Trophoblast cell (in vitro differentiated cells and primary cell): Measurements from ENCODE around the gene ZNF888.
A peak's percentile ranks its signal among the peaks of the same experiment; 100 is the strongest.

Experiments used
- DNase-seq, 2 donors: peaks; one replicate each; pipeline ENCODE4 v3.0.0-alpha.2; 2016
- H2AFZ ChIP-seq: 2 replicates; pipeline ENCODE4 v1.6.1; 2013; ENCODE audit warnings: low read length, moderate library complexity, mild to moderate bottlenecking; ENCODE audit not compliant: insufficient read depth, poor library complexity
- H2AK5ac ChIP-seq: 2 replicates; pipeline ENCODE4 v1.6.1; 2013; ENCODE audit warnings: mild to moderate bottlenecking, low read length
- H2BK120ac ChIP-seq: 2 replicates; pipeline ENCODE4 v1.6.1; 2013; ENCODE audit warnings: low read length, mild to moderate bottlenecking, moderate library complexity; ENCODE audit not compliant: insufficient read depth, poor library complexity
- H2BK12ac ChIP-seq: 2 replicates; pipeline ENCODE4 v1.6.1; 2013; ENCODE audit warnings: mild to moderate bottlenecking, low read length, moderate library complexity
- H2BK5ac ChIP-seq: 2 replicates; pipeline ENCODE4 v1.6.1; 2013; ENCODE audit warnings: low read length, low read depth, moderate library complexity, mild to moderate bottlenecking; ENCODE audit not compliant: poor library complexity
- H3K14ac ChIP-seq: 2 replicates; pipeline ENCODE4 v1.6.1; 2013; ENCODE audit warnings: mild to moderate bottlenecking, low read length
- H3K18ac ChIP-seq: 2 replicates; pipeline ENCODE4 v1.6.1; 2013; ENCODE audit warnings: mild to moderate bottlenecking, low read length
- H3K23ac ChIP-seq: 2 replicates; pipeline ENCODE4 v1.6.1; 2013; ENCODE audit warnings: low read length
- H3K27ac ChIP-seq: 2 replicates; pipeline ENCODE4 v1.5.1; 2013; ENCODE audit warnings: low read depth, mild to moderate bottlenecking, inconsistent platforms, low read length, moderate library complexity
- H3K27me3 ChIP-seq: 2 replicates; pipeline ENCODE4 v1.6.1; 2013; ENCODE audit warnings: inconsistent platforms, mild to moderate bottlenecking, low read length, moderate library complexity; ENCODE audit not compliant: insufficient read depth
- H3K36me3 ChIP-seq, 2 experiments: 1 replicate in 1 of 2; 2 replicates in 1 of 2; pipeline ENCODE4 v1.6.1; 2013; ENCODE audit warnings: low read length in 2 of 2, mild to moderate bottlenecking in 2 of 2, moderate library complexity in 1 of 2; ENCODE audit not compliant: insufficient read depth in 2 of 2, control insufficient read depth in 1 of 2
- H3K4ac ChIP-seq: 2 replicates; pipeline ENCODE4 v1.6.1; 2013; ENCODE audit warnings: low read depth, mild to moderate bottlenecking, low read length, moderate library complexity
- H3K4me1 ChIP-seq, 2 experiments: 1 replicate in 1 of 2; 2 replicates in 1 of 2; pipeline ENCODE4 v1.6.1; 2013; ENCODE audit warnings: low read length in 2 of 2, mild to moderate bottlenecking in 2 of 2, moderate library complexity in 1 of 2; ENCODE audit not compliant: insufficient read depth in 2 of 2, control insufficient read depth in 1 of 2
- H3K4me2 ChIP-seq: 2 replicates; pipeline ENCODE4 v1.6.1; 2013; ENCODE audit warnings: inconsistent platforms, mild to moderate bottlenecking, low read length, moderate library complexity
- H3K4me3 ChIP-seq: 2 replicates; pipeline ENCODE4 v1.5.1; 2013; ENCODE audit warnings: mild to moderate bottlenecking, low read depth, low read length, inconsistent platforms
- H3K79me1 ChIP-seq: one replicate; pipeline ENCODE4 v1.6.1; 2013; ENCODE audit warnings: low read length
- H3K79me2 ChIP-seq: 2 replicates; pipeline ENCODE4 v1.6.1; 2013; ENCODE audit warnings: low read length, mild to moderate bottlenecking; ENCODE audit not compliant: control insufficient read depth, insufficient read depth, poor library complexity
- H3K9ac ChIP-seq: 2 replicates; pipeline ENCODE4 v1.6.1; 2013; ENCODE audit warnings: mild to moderate bottlenecking, low read length
- H3K9me3 ChIP-seq: 2 replicates; pipeline ENCODE4 v1.6.1; 2013; ENCODE audit warnings: low read depth, mild to moderate bottlenecking, control low read depth, inconsistent platforms, low read length; ENCODE audit not compliant: insufficient read depth
- H4K12ac ChIP-seq: 2 replicates; pipeline ENCODE4 v1.6.1; 2013; ENCODE audit warnings: low read depth, mild to moderate bottlenecking, low read length, moderate library complexity
- H4K8ac ChIP-seq: 2 replicates; pipeline ENCODE4 v1.6.1; 2013; ENCODE audit warnings: low read depth, mild to moderate bottlenecking, low read length, moderate library complexity
- H4K91ac ChIP-seq: one replicate; pipeline ENCODE4 v1.6.1; 2013; ENCODE audit warnings: low read depth, mild to moderate bottlenecking, low read length, moderate library complexity
- WGBS: extraction: QIAGEN DNeasy Blood & Tissue Kit; methylation state at CpG from one replicate; pipeline ENCODE4 v1.1.7; 2013; ENCODE audit warnings: missing lambda C conversion rate; ENCODE audit not compliant: insufficient read length, insufficient coverage; ENCODE audit errors: extremely low coverage; 5-methylcytosine and 5-hydroxymethylcytosine counted together

Gene ZNF888

DNA sequence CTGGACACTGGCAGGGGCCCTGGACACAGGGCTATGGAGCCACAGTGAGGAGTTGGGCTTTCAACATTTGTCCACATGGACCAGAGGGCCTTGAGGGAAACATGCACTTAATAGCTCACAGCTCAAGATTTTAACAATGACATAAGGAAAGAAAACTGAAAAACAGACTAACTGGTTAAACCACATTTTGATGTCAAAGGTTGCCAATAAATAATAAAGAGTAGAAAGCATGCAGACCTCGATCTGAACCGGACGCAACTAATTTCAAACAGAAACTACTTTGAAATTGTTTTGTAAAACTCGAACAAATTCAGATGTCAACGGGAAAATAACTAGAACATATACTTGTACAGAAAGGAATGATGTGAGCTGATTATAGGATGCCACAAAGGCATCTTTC lies 15.5 kb upstream of the ZNF888 start:
- no peak overlapping the region for H2AK5ac ChIP-seq
- H3K4me1 ChIP-seq = peaks cover 26 to 43% of the 10 kb centered on the region in 2 experiments
- H4K8ac ChIP-seq = no peak overlapping the region
- peaks cover 32% of the 10 kb centered on the region for H3K79me1 ChIP-seq
- no peak overlapping the region for H2BK12ac ChIP-seq
- H3K27ac ChIP-seq = peak overlapping the region; percentile 85
- no peak overlapping the region for H4K12ac ChIP-seq
- peak overlapping the region; percentile 35 for H2BK5ac ChIP-seq
- H3K9me3 ChIP-seq = no peaks in the 10 kb centered on the region
- peaks cover 9% of the 10 kb centered on the region for H3K79me2 ChIP-seq
- no peak overlapping the region for H2AFZ ChIP-seq
- no CpG with 5 or more reads among the region's 5 CpGs for WGBS
- H3K9ac ChIP-seq = no peak overlapping the region
- no peak overlapping the region for H3K18ac ChIP-seq
- H3K14ac ChIP-seq = no peak overlapping the region
- H3K4me2 ChIP-seq = no peak overlapping the region
- DNase-seq = peak; percentile 25 to 94
- H2BK120ac ChIP-seq = no peak overlapping the region
- no peak overlapping the region for H4K91ac ChIP-seq
- peaks cover 0 to 3% of the 10 kb centered on the region in 2 experiments for H3K36me3 ChIP-seq
- no peak overlapping the region for H3K4me3 ChIP-seq
- no peaks in the 10 kb centered on the region for H3K27me3 ChIP-seq
- H3K4ac ChIP-seq = no peak overlapping the region
- H3K23ac ChIP-seq = no peak overlapping the region

DNA sequence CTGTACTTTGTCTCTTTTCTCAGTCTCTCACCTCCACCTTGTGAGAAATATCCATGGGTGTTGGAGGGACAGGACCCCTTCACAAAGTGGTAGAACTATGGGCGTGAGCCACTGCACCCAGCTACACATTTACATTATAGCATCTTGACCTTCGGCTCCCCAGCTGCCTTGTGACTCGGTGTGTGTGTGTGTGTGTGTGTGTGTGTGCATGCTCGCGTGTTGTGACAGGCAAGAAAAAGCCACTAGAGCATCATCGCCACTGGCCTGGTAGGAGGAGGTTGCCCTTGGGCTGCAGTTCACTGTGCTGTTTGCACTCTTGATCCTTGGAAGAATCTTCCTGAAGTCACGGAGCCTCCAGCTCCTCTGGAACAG lies 13.7 kb upstream of the ZNF888 start:
- no peak overlapping the region for H4K8ac ChIP-seq
- H3K4ac ChIP-seq = peak overlapping the region; percentile 1
- peak overlapping the region; percentile 1 for H4K12ac ChIP-seq
- peak overlapping the region; percentile 12 for H2BK5ac ChIP-seq
- no CpG with 5 or more reads among the region's 7 CpGs for WGBS
- H3K9ac ChIP-seq = no peak overlapping the region
- H2BK12ac ChIP-seq = peak overlapping the region; percentile 34
- DNase-seq = no peak
- H3K14ac ChIP-seq = peak overlapping the region; percentile 48
- H2BK120ac ChIP-seq = peak overlapping the region; percentile 12
- H3K18ac ChIP-seq = peak overlapping the region; percentile 36
- peak overlapping the region; percentile 28 for H2AK5ac ChIP-seq
- H3K79me2 ChIP-seq = peaks cover 5% of the 10 kb centered on the region
- no peak overlapping the region for H3K23ac ChIP-seq
- no peak overlapping the region for H3K4me3 ChIP-seq
- H3K9me3 ChIP-seq = no peaks in the 10 kb centered on the region
- peak overlapping the region; percentile 65 for H4K91ac ChIP-seq
- peak overlapping the region; percentile 85 for H3K27ac ChIP-seq
- peaks cover 29 to 46% of the 10 kb centered on the region in 2 experiments for H3K4me1 ChIP-seq
- peaks cover 0 to 3% of the 10 kb centered on the region in 2 experiments for H3K36me3 ChIP-seq
- H3K27me3 ChIP-seq = no peaks in the 10 kb centered on the region
- H2AFZ ChIP-seq = no peak overlapping the region
- H3K4me2 ChIP-seq = peak overlapping the region; percentile 1
- H3K79me1 ChIP-seq = peaks cover 19% of the 10 kb centered on the region

DNA sequence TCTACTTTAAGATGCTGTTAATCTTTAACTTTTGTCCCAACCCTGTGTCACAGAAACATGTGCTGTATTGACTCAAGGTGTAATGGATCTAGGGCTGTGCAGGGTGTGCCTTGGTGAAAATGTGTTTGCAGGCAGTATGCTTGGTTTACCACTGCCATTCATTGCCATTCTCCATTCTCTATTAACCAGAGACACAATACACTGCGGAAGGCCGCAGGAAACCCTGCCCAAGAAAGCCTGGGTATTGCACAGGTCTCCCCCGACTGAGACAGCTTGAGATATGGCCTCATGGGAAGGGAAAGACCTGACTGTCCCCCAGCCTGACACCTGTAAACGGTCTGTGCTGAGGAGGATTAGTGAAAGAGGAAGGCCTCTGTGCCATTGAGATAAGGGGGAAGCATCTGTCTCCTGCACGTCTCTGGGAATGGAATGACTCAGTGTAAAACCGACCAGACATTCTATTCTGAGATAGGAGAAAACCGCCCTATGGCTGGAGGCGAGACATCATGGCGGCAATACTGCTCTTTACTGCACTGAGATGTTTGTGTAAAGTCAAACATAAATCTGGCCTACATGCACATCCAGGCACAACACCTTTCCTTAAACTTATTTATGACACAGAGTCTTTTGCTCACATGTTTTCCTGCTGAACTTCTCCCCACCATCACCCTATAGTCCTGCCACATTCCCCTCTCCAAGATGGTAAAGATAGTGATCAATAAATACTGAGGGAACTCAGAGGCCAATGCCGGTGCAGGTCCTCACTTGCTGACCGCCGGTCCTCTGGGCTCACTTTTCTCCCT lies 13.1 kb upstream of the ZNF888 start:
- peak overlapping the region; percentile 85 for H3K27ac ChIP-seq
- no peak overlapping the region for H3K14ac ChIP-seq
- H2AK5ac ChIP-seq = no peak overlapping the region
- H3K4me1 ChIP-seq = peaks cover 29 to 46% of the 10 kb centered on the region in 2 experiments
- H3K18ac ChIP-seq = peak overlapping the region; percentile 53
- peak overlapping the region; percentile 66 for H4K91ac ChIP-seq
- no peak overlapping the region for H3K9ac ChIP-seq
- peaks cover 4% of the 10 kb centered on the region for H3K79me2 ChIP-seq
- H3K4me3 ChIP-seq = no peak overlapping the region
- H2BK5ac ChIP-seq = peak overlapping the region; percentile 12
- peak overlapping the region; percentile 52 for H2BK12ac ChIP-seq
- no peak overlapping the region for H3K4ac ChIP-seq
- H3K36me3 ChIP-seq = peaks cover 0 to 3% of the 10 kb centered on the region in 2 experiments
- H3K9me3 ChIP-seq = no peaks in the 10 kb centered on the region
- WGBS = no CpG with 5 or more reads among the region's 12 CpGs
- H4K12ac ChIP-seq = no peak overlapping the region
- no peaks in the 10 kb centered on the region for H3K27me3 ChIP-seq
- no peak overlapping the region for H2AFZ ChIP-seq
- no peak overlapping the region for H4K8ac ChIP-seq
- DNase-seq = peak; percentile 33 to 55
- peaks cover 17% of the 10 kb centered on the region for H3K79me1 ChIP-seq
- H2BK120ac ChIP-seq = no peak overlapping the region
- H3K23ac ChIP-seq = no peak overlapping the region
- peak overlapping the region; percentile 35 for H3K4me2 ChIP-seq

DNA sequence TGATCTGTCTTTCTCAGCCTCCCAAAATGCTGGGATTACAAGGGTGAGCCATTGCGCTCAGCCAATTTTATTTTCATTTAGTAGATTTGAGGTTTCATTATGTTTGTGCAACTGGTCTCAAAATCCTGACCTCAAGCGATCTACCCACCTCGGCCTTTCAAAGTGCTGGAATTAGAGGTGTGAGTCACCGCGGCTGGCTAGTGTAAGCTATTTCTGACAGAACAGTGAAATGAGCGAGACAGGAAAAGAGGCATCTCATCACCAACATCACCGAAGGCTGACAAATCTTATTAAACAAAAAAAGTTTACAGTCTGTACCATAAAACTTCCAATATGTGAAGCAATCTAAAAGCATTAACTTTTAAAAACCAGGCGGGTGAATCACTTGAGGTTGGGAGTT lies 12.2 kb upstream of the ZNF888 start:
- Histone ChIP-seq H3K9me3 (no peaks in the 10 kb centered on the region), H3K23ac (no peak overlapping the region), H3K27ac (peak overlapping the region; percentile 85), H3K4me2 (no peak overlapping the region), H4K8ac (no peak overlapping the region), H3K27me3 (no peaks in the 10 kb centered on the region), H2AFZ (no peak overlapping the region), H3K36me3 (peaks cover 0 to 10% of the 10 kb centered on the region in 2 experiments), H3K14ac (no peak overlapping the region), H3K18ac (no peak overlapping the region), H3K79me1 (peaks cover 17% of the 10 kb centered on the region), H4K91ac (no peak overlapping the region), H3K4me1 (peaks cover 29 to 46% of the 10 kb centered on the region in 2 experiments), H3K9ac (no peak overlapping the region), H2BK120ac (no peak overlapping the region), H2BK12ac (peak overlapping the region; percentile 61), H4K12ac (no peak overlapping the region), H2BK5ac (peak overlapping the region; percentile 43), H2AK5ac (no peak overlapping the region), H3K4ac (no peak overlapping the region), H3K4me3 (no peak overlapping the region), H3K79me2 (peaks cover 2% of the 10 kb centered on the region)
- peak; percentile 24 to 46 for DNase-seq
- WGBS = no CpG with 5 or more reads among the region's 8 CpGs
